T-cell (primary cell): Measurements from ENCODE around the gene EFCAB13. TPM values are rescaled to one million over a fixed set of nuclear protein-coding genes. Genes with fewer than 3 reads are reported as not detected.

Source experiments
- ATAC-seq, 4 experiments: fragments of 200-7000 bp in 3 of 4; fragments of 150-1000 bp in 1 of 4; cut with Tn5 transposase; replicated peaks in 1 of 4; 1 replicate in 3 of 4; 2 replicates in 1 of 4; pipeline ENCODE4 v1.10.0; 2021; ENCODE audit warnings: moderate library complexity in 3 of 4, mild to moderate bottlenecking in 2 of 4, moderate number of reproducible peaks in 1 of 4
- CTCF ChIA-PET, 2 donors: fragments of 300-600 bp; sonication (Branson Sonifier 250); formaldehyde crosslinking; loops; one replicate each; lab custom pipeline; 2022; ENCODE audit warnings: antibody characterized with exemption in 2 of 2; lab: Charles Lee
- POLR2A ChIA-PET, 2 donors: fragments of 300-600 bp; sonication (Branson Sonifier 250); formaldehyde crosslinking; loops; one replicate each; lab custom pipeline; 2022; ENCODE audit warnings: antibody characterized with exemption in 2 of 2; lab: Charles Lee
- DNase-seq, 35 experiments: peaks; one replicate each; pipeline versions ENCODE4 v3.0.0 to v3.0.0-alpha.2; 2013 to 2023
- H3K27ac ChIP-seq: one replicate; pipeline ENCODE4 v1.5.1; 2013; ENCODE audit warnings: low read length
- H3K27me3 ChIP-seq, 2 experiments: replicated peaks in 1 of 2; 1 replicate in 1 of 2; 2 replicates in 1 of 2; pipeline versions ENCODE4 v1.6.1 to v1.7.0; 2013; ENCODE audit warnings: low read length in 1 of 2, mixed read lengths in 1 of 2; ENCODE audit not compliant: control insufficient read depth in 2 of 2, insufficient read depth in 2 of 2; ENCODE audit errors: extremely low read depth in 1 of 2
- H3K36me3 ChIP-seq, 2 donors: 1 replicate in 1 of 2; 2 replicates in 1 of 2; pipeline versions ENCODE4 v1.6.1 to v1.7.0; 2013; ENCODE audit warnings: low read length in 1 of 2; ENCODE audit not compliant: control insufficient read depth in 2 of 2, insufficient read depth in 1 of 2; ENCODE audit errors: extremely low read depth in 1 of 2
- H3K4me1 ChIP-seq, 2 experiments: 1 replicate in 1 of 2; 2 replicates in 1 of 2; pipeline versions ENCODE4 v1.6.1 to v1.7.0; 2013; ENCODE audit warnings: low read length in 2 of 2, mixed read lengths in 1 of 2; ENCODE audit not compliant: insufficient read depth in 2 of 2, control insufficient read depth in 1 of 2; ENCODE audit errors: extremely low read depth in 1 of 2
- H3K4me3 ChIP-seq, 2 donors: 1 replicate in 1 of 2; 2 replicates in 1 of 2; pipeline versions ENCODE4 v1.5.1 to v1.7.0; 2013; ENCODE audit warnings: mild to moderate bottlenecking in 2 of 2, low read length in 1 of 2, moderate library complexity in 1 of 2; ENCODE audit not compliant: control insufficient read depth in 1 of 2; ENCODE audit errors: extremely low read depth in 1 of 2
- H3K9me3 ChIP-seq: 2 replicates; pipeline ENCODE4 v1.7.0; 2013
- H3K27ac Mint-ChIP-seq, 2 donors: one replicate each; pipeline ENCODE4 v1.8.0; 2020 to 2021; ENCODE audit warnings: mild to moderate bottlenecking in 2 of 2, mixed read lengths in 2 of 2
- H3K27me3 Mint-ChIP-seq, 2 donors: one replicate each; pipeline ENCODE4 v1.8.0; 2021 to 2022; ENCODE audit warnings: mixed read lengths in 2 of 2
- H3K36me3 Mint-ChIP-seq: one replicate; pipeline ENCODE4 v1.8.0; 2021; ENCODE audit warnings: mixed read lengths
- H3K4me1 Mint-ChIP-seq, 3 donors: one replicate each; pipeline ENCODE4 v1.8.0; 2020 to 2022; ENCODE audit warnings: mixed read lengths in 3 of 3, mild to moderate bottlenecking in 1 of 3
- H3K4me3 Mint-ChIP-seq, 3 donors: one replicate each; pipeline ENCODE4 v1.8.0; 2020 to 2022; ENCODE audit warnings: mild to moderate bottlenecking in 3 of 3, mixed read lengths in 3 of 3, moderate library complexity in 3 of 3
- H3K9me3 Mint-ChIP-seq, 3 donors: one replicate each; pipeline ENCODE4 v1.8.0; 2020 to 2022; ENCODE audit warnings: mixed read lengths in 3 of 3
- WGBS: methylation state at CpG from one replicate; pipeline ENCODE4 v1.1.5; 2013; ENCODE audit warnings: missing lambda C conversion rate; ENCODE audit not compliant: insufficient coverage; 5-methylcytosine and 5-hydroxymethylcytosine counted together
- total RNA-seq, 35 experiments: library from RNA in 6 of 35; stranded (reverse) in 6 of 35; fragments of 120-200 nt in 1 of 35; gene quantifications; one replicate each; pipeline versions ENCODE4 v1.2.1 to v1.2.4 and lab custom pipeline; 2013 to 2026

EFCAB13 gene
- total RNA-seq, 5 donors from 2014 or later (not counting 1 experiment from before 2014, with no cell fraction given), result 13.4 to 19.1 (median 15.2) TPM

DNA sequence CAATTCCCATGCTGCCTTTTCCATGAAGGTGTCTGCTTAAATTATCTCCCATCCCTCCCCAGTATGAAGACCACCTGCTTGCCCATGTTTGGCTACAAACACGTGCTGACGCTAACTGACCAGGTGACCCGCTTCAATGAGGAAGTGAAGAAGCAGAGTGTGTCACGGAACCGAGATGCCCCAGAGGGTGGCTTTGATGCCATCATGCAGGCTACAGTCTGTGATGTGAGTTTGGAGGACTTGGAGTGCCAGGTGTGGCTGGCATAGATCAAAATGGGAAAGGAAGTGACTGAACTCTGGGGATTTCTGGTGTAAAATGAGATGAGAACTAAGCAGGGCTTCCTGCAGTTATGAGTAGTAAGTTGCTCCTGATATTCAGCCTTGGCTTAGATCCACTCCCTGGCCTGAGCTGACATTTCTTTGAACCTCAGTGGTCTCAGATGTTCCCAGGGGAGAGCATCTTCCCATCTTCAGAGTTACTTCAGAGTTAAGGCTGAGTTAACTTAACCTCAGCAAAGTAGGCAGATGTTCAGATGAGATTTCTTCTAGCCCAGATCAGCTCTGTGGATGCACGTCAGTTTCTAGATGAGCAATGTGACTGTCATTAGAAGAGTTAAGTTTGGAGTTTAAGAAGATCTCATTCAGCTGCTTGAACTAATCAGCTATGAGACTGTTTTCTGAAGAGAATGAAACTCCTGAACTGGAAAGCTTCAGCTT lies 37.4 kb upstream of the EFCAB13 start:
- 72% methylated on average over 5 of the region's 6 CpGs for WGBS
- Mint-ChIP-seq H3K27me3 (peaks cover 3 to 9% of the 10 kb centered on the region in 2 donors), H3K4me1 (peaks cover 0 to 3% (median 0%) of the 10 kb centered on the region in 3 donors), H3K36me3 (no peaks in the 10 kb centered on the region), H3K4me3 (no peak overlapping the region), H3K27ac (no peak overlapping the region), H3K9me3 (no peaks in the 10 kb centered on the region)
- CTCF ChIA-PET, result no interaction called here
- POLR2A ChIA-PET, result no interaction called here
- peaks cover 0 to 4% of the 10 kb centered on the region in 2 experiments for H3K27me3 ChIP-seq
- ATAC-seq (no peak), DNase-seq (no peak)
- H3K4me3 ChIP-seq, result no peak overlapping the region
- H3K4me1 ChIP-seq, result no peaks in the 10 kb centered on the region
- H3K27ac ChIP-seq, result no peak overlapping the region
- no peaks in the 10 kb centered on the region for H3K36me3 ChIP-seq
- H3K9me3 ChIP-seq, result no peaks in the 10 kb centered on the region

DNA sequence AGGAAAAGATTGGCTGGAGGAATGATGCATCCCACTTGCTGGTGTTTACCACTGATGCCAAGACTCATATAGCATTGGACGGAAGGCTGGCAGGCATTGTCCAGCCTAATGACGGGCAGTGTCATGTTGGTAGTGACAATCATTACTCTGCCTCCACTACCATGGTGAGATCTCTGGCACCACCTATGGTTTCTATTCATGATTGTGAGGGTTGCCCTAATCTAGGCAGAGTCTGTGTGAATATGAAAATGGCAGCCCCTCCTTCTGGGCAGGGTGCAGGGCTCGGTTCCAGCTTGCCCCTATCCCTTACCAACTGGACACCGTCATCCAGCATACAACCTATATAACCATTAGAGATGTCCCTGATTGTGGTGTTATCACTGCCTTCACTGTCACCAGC lies 36.7 kb upstream of the EFCAB13 start:
- CTCF ChIA-PET, result no interaction called here
- H3K9me3 ChIP-seq, result no peaks in the 10 kb centered on the region
- Mint-ChIP-seq H3K4me3 (no peak overlapping the region), H3K27ac (no peak overlapping the region), H3K27me3 (peaks cover 4 to 9% of the 10 kb centered on the region in 2 donors), H3K36me3 (no peaks in the 10 kb centered on the region), H3K4me1 (peaks cover 0 to 3% (median 0%) of the 10 kb centered on the region in 3 donors), H3K9me3 (no peaks in the 10 kb centered on the region)
- no peak overlapping the region for H3K27ac ChIP-seq
- POLR2A ChIA-PET, result interaction anchor here (0.6 kb wide), 2 partner anchors 80 to 159 kb away, joined by 3 read pairs; no protein-coding TSS in a partner anchor
- no CpG with 5 or more reads among the region's 4 CpGs for WGBS
- H3K4me3 ChIP-seq, result no peak overlapping the region
- H3K4me1 ChIP-seq, result no peaks in the 10 kb centered on the region
- H3K36me3 ChIP-seq, result no peaks in the 10 kb centered on the region
- peaks cover 0 to 4% of the 10 kb centered on the region in 2 experiments for H3K27me3 ChIP-seq
- DNase-seq, result no peak
- no peak for ATAC-seq

DNA sequence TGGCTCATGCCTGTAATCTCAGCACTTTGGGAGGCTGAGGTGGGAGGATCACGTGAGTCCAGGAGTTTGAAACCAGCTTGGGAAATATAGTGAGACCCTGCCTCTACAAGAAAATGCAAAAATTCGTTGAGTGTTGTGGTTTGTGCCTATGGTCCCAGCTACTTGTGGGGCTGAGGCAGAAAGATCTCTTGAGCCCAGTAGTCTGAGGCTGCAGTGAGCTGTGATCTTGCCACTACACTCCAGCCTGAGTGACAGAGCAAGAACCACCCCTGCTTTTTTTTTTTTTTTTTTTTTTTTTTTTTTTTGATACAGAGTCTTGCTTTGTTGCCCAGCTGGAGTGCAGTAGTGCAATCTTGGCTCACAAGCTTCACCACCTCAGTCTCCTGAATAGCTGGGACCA lies 36.1 kb upstream of the EFCAB13 start:
- DNase-seq (no peak), ATAC-seq (no peak)
- Histone ChIP-seq H3K27ac (no peak overlapping the region), H3K27me3 (peaks cover 0 to 8% of the 10 kb centered on the region in 2 experiments), H3K4me1 (no peaks in the 10 kb centered on the region), H3K36me3 (no peaks in the 10 kb centered on the region), H3K4me3 (no peak overlapping the region), H3K9me3 (no peaks in the 10 kb centered on the region)
- POLR2A ChIA-PET, result interaction anchor here (0.6 kb wide), 3 partner anchors 70 to 159 kb away, joined by 3 to 4 read pairs (median 3); no protein-coding TSS in a partner anchor
- Mint-ChIP-seq H3K4me1 (peaks cover 0 to 3% (median 0%) of the 10 kb centered on the region in 3 donors), H3K27me3 (peaks cover 4 to 9% of the 10 kb centered on the region in 2 donors), H3K36me3 (no peaks in the 10 kb centered on the region), H3K27ac (no peak overlapping the region), H3K4me3 (no peak overlapping the region), H3K9me3 (no peaks in the 10 kb centered on the region)
- WGBS, result no CpG with 5 or more reads among the region's 2 CpGs
- CTCF ChIA-PET, result no interaction called here

DNA sequence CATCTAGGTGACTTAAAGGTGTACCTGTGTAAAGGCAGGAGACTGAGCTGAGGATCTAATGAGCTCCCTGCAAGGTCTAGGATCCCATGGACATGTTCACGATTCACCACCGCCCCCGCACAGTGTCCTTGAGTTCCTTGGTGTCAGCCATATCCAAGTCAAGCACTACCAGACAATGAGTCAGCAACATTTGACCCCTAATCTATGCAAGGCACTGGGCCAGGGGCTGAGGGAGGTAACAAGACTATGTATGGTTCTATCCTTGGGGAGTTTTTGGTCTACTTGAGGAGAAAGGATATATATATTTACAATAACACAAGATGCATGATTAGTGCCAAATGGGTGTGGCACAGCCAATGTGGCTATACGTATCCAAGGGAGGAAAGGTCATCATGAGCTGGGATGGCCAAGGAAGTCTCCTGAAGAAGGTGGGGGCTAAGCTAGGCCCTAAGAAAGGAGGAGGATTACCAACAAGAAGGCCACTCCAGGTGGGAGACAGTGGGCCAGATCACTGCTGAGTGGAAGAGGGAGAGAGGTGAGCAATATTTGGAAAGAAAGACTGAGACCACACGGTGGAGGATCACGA lies 35.1 kb upstream of the EFCAB13 start:
- Histone ChIP-seq H3K4me3 (no peak overlapping the region), H3K27me3 (peaks cover 0 to 4% of the 10 kb centered on the region in 2 experiments), H3K27ac (no peak overlapping the region), H3K36me3 (no peaks in the 10 kb centered on the region), H3K4me1 (no peaks in the 10 kb centered on the region), H3K9me3 (no peaks in the 10 kb centered on the region)
- POLR2A ChIA-PET, result no interaction called here
- whole genome bisulfite sequencing, result 94% methylated on average over 4 of the region's 6 CpGs
- peaks cover 0 to 3% (median 0%) of the 10 kb centered on the region in 3 donors for H3K4me1 Mint-ChIP-seq
- no peaks in the 10 kb centered on the region for H3K36me3 Mint-ChIP-seq
- ATAC-seq (no peak), DNase-seq (no peak)
- H3K4me3 Mint-ChIP-seq, result no peak overlapping the region
- H3K9me3 Mint-ChIP-seq, result no peaks in the 10 kb centered on the region
- CTCF ChIA-PET, result interaction anchor here in 1 of 2 donors (0.5 kb wide), 1 partner anchor 1941 kb away, joined by 11 read pairs; no protein-coding TSS in a partner anchor
- H3K27me3 Mint-ChIP-seq, result peaks cover 4 to 9% of the 10 kb centered on the region in 2 donors
- H3K27ac Mint-ChIP-seq, result no peak overlapping the region

DNA sequence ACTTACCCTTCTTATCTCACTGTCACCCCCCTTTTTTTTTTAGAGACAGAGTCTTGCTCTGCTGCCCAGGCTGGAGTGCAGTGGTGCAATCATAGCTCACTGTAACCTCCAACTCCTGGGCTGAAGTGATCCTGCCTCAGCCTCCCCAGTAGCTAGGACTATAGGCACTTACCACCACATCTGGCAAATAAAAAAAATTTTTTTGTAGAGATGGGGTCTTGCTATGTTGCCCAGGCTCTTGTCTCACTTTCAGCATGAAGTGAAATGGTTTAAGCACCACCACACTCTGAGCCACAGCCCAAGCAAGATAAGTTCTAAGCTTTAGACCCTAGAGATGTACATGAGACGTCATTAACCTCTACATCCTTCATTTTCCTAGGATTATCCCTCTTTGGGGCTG lies 34.5 kb upstream of the EFCAB13 start:
- ChIA-PET POLR2A (no interaction called here), CTCF (interaction anchor here in 1 of 2 donors (1.0 kb wide), 1 partner anchor 26 kb away, joined by 3 read pairs; no protein-coding TSS in a partner anchor)
- Histone ChIP-seq H3K27me3 (peaks cover 0 to 6% of the 10 kb centered on the region in 2 experiments), H3K9me3 (no peaks in the 10 kb centered on the region), H3K4me3 (no peak overlapping the region), H3K36me3 (no peaks in the 10 kb centered on the region), H3K27ac (no peak overlapping the region), H3K4me1 (no peaks in the 10 kb centered on the region)
- H3K9me3 Mint-ChIP-seq, result no peaks in the 10 kb centered on the region
- no peak overlapping the region for H3K27ac Mint-ChIP-seq
- DNase-seq (no peak), ATAC-seq (no peak)
- no peak overlapping the region for H3K4me3 Mint-ChIP-seq
- H3K27me3 Mint-ChIP-seq, result peaks cover 4 to 7% of the 10 kb centered on the region in 2 donors
- no peaks in the 10 kb centered on the region for H3K36me3 Mint-ChIP-seq
- peaks cover 0 to 5% (median 0%) of the 10 kb centered on the region in 3 donors for H3K4me1 Mint-ChIP-seq
- WGBS, result 86% methylated on average over 1 of the region's 1 CpG

DNA sequence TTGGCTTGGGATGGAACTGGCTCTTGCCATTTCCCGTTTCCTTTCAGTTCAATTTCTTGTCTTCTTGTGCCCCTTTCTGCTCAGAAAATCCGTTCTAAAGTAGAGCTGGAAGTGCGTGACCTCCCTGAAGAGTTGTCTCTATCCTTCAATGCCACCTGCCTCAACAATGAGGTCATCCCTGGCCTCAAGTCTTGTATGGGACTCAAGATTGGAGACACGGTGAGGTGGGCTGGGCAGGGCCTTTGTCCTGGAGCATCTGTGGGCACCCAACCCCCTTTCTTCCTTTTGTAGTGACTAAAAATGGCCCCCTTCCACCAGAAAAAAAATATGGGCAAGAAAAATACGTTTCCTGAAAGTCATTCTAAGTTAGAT lies 32.9 kb upstream of the EFCAB13 start:
- POLR2A ChIA-PET, result no interaction called here
- Histone ChIP-seq H3K9me3 (no peaks in the 10 kb centered on the region), H3K36me3 (no peaks in the 10 kb centered on the region), H3K27me3 (peaks cover 0 to 16% of the 10 kb centered on the region in 2 experiments), H3K4me1 (no peaks in the 10 kb centered on the region), H3K4me3 (no peak overlapping the region), H3K27ac (no peak overlapping the region)
- H3K36me3 Mint-ChIP-seq, result no peaks in the 10 kb centered on the region
- CTCF ChIA-PET, result no interaction called here
- ATAC-seq, result no peak
- no peak overlapping the region for H3K4me3 Mint-ChIP-seq
- DNase-seq, result no peak
- WGBS, result 83% methylated on average over 3 of the region's 5 CpGs
- no peaks in the 10 kb centered on the region for H3K9me3 Mint-ChIP-seq
- peaks cover 3 to 6% of the 10 kb centered on the region in 2 donors for H3K27me3 Mint-ChIP-seq
- no peak overlapping the region for H3K27ac Mint-ChIP-seq
- peaks cover 0 to 5% (median 0%) of the 10 kb centered on the region in 3 donors for H3K4me1 Mint-ChIP-seq
